GM12891 (cell line): ENCODE measurements around the gene ERMARD.

Experiments used
- DNase-seq: peaks from one replicate; pipeline ENCODE4 v3.0.0; 2011; ENCODE audit warnings: low spot score; ENCODE audit not compliant: insufficient read length
- FAIRE-seq: peaks from 2 replicates; lab custom pipeline; 2011; peaks lifted over from hg19 to GRCh38; lab: Jason Lieb, UNC
- PAX5 ChIP-seq: IDR thresholded peaks from 2 replicates; pipeline ENCODE4 v1.6.1; 2011; ENCODE audit warnings: low read length, moderate library complexity, mild to moderate bottlenecking; ENCODE audit not compliant: insufficient read depth, severe bottlenecking
- POLR2A ChIP-seq: IDR thresholded peaks from 2 replicates; pipeline ENCODE4 v1.6.1; 2011; ENCODE audit warnings: low read depth, low read length, control low read depth
- POLR2AphosphoS5 ChIP-seq: IDR thresholded peaks from 2 replicates; pipeline ENCODE4 v1.6.1; 2011; ENCODE audit warnings: low read depth, low read length, control low read depth
- POU2F2 ChIP-seq: IDR thresholded peaks from 2 replicates; pipeline ENCODE4 v1.6.1; 2011; ENCODE audit warnings: low read depth, mild to moderate bottlenecking, control low read depth, low read length, moderate library complexity
- SPI1 ChIP-seq: IDR thresholded peaks from 2 replicates; pipeline ENCODE4 v1.6.1; 2011; ENCODE audit warnings: low read depth, low read length, control low read depth
- TAF1 ChIP-seq: IDR thresholded peaks from 2 replicates; pipeline ENCODE4 v1.6.1; 2011; ENCODE audit warnings: low read depth, low read length, control low read depth

ERMARD gene

GRCh38 chr6:169810066-169810989 is 58.9 kb downstream of the ERMARD start:
- TF ChIP-seq TAF1, result no peak
- no peak for TF ChIP-seq POLR2AphosphoS5
- no peak for TF ChIP-seq POLR2A
- no peak for TF ChIP-seq POU2F2
- FAIRE-seq (no peak), DNase-seq (no peak)

- DNase-seq (no peak), FAIRE-seq (no peak)
- no peak for TF ChIP-seq SPI1
- no peak for TF ChIP-seq POLR2A
- TF ChIP-seq TAF1, result no peak
- no peak for TF ChIP-seq POU2F2
- no peak for TF ChIP-seq PAX5
- TF ChIP-seq POLR2AphosphoS5, result no peak
These were observed 59.6 kb downstream of the ERMARD start for GRCh38 chr6:169811072-169811471.

GRCh38 chr6:169811521-169812256 is 60.3 kb downstream of the ERMARD start:
- no peak for TF ChIP-seq TAF1
- no peak for TF ChIP-seq POLR2AphosphoS5
- TF ChIP-seq SPI1, result no peak
- no peak for TF ChIP-seq PAX5
- TF ChIP-seq POLR2A, result no peak
- no peak for TF ChIP-seq POU2F2
- FAIRE-seq (no peak), DNase-seq (no peak)

- TF ChIP-seq POU2F2, result no peak
- no peak for TF ChIP-seq TAF1
- no peak for TF ChIP-seq POLR2AphosphoS5
- no peak for TF ChIP-seq POLR2A
- no peak for TF ChIP-seq SPI1
- TF ChIP-seq PAX5, result no peak
- no peak for DNase-seq
- FAIRE-seq, result no peak
These were observed 60.8 kb downstream of the ERMARD start for GRCh38 chr6:169812257-169812644.

GRCh38 chr6:169813969-169814368 is 62.5 kb downstream of the ERMARD start:
- TF ChIP-seq POU2F2 (no peak), TAF1 (no peak), SPI1 (no peak), POLR2AphosphoS5 (no peak), PAX5 (no peak), POLR2A (no peak)
- FAIRE-seq, result no peak

GRCh38 chr6:169816054-169816453 is 64.6 kb downstream of the ERMARD start:
- FAIRE-seq (no peak), DNase-seq (no peak)
- TF ChIP-seq POLR2A (no peak), POU2F2 (no peak)

More at GRCh38 chr6:169813969-169814368, 62.5 kb downstream of the ERMARD start:
- DNase-seq, result no peak

GRCh38 chr6:169816975-169817374 is 65.6 kb downstream of the ERMARD start:
- TF ChIP-seq POLR2AphosphoS5 (no peak), POU2F2 (no peak), POLR2A (no peak), TAF1 (no peak), SPI1 (no peak), PAX5 (no peak)
- DNase-seq, result no peak
- FAIRE-seq, result no peak

GRCh38 chr6:169820358-169820757 is 68.9 kb downstream of the ERMARD start:
- no peak for TF ChIP-seq PAX5
- no peak for FAIRE-seq

GRCh38 chr6:169824021-169824420 is 72.6 kb downstream of the ERMARD start:
- no peak for DNase-seq
- TF ChIP-seq PAX5, result no peak
- no peak for TF ChIP-seq SPI1
- TF ChIP-seq POU2F2, result no peak
- no peak for TF ChIP-seq POLR2A
- TF ChIP-seq TAF1, result no peak
- no peak for TF ChIP-seq POLR2AphosphoS5

More at GRCh38 chr6:169820358-169820757, 68.9 kb downstream of the ERMARD start:
- DNase-seq, result no peak

GRCh38 chr6:169824848-169825557 is 73.6 kb downstream of the ERMARD start:
- DNase-seq (no peak), FAIRE-seq (no peak)
- TF ChIP-seq TAF1, result no peak
- no peak for TF ChIP-seq POLR2AphosphoS5
- no peak for TF ChIP-seq PAX5
- no peak for TF ChIP-seq POLR2A
- TF ChIP-seq SPI1, result no peak
- no peak for TF ChIP-seq POU2F2

More at GRCh38 chr6:169824021-169824420, 72.6 kb downstream of the ERMARD start:
- FAIRE-seq, result no peak
